Jurkat, Clone E6-1 (cell line): ENCODE measurements around the gene RAB38.
A peak's percentile ranks its signal among the peaks of the same experiment; 100 is the strongest.

Experiments used
- DNase-seq: peaks from one replicate; pipeline ENCODE4 v3.0.0-alpha.2; 2011; ENCODE audit warnings: low read depth, low spot score
- H3K4me3 ChIP-seq: 2 replicates; pipeline ENCODE4 v1.5.1; 2011; ENCODE audit warnings: mild to moderate bottlenecking, low read length, control low read depth, moderate library complexity

RAB38 gene

GRCh38 chr11:88173956-88174355 lies 1.3 kb downstream of the RAB38 start:
- H3K4me3 ChIP-seq = no peak overlapping the region
- no peak for DNase-seq

DNA sequence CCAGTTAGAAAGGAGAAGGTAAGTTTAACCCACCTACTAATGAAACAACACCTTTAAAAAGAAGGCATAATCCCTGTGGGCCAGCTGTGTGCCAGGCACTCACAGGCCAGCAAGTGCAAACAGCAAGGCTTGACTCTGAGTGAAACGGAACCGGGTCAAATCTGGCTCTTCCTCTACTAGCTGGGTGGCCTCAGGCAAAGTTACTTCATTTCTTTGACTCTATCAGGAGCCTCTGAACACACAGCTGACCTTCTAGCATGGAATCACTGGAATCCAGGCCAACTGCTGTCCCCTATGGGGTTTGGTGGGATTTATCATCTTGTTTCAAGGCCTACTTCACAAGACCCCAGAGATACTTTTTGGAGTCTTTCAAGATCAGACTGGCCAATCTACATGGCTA lies 3.3 kb downstream of the RAB38 start:
- no peak overlapping the region for H3K4me3 ChIP-seq
- no peak for DNase-seq

DNA sequence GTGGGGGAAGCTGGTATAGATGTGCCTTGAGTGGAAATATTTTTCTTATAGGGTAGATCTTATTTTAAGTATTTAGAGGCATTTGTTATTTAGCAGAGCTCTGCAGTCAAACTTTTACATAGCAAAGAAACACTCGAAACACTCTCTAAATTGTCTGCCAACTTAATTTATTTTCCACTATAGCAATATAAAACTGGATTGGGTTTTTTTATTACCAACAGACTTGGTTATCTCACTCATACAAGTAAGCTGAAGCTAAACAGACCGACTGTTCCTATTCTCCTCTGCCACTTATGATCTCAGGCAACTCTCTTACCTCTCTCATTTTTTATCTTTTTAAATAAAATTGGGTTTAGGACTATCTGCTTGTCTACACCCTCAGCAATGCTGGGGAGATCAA lies 4.6 kb downstream of the RAB38 start:
- no peak for DNase-seq
- H3K4me3 ChIP-seq = no peak overlapping the region

DNA sequence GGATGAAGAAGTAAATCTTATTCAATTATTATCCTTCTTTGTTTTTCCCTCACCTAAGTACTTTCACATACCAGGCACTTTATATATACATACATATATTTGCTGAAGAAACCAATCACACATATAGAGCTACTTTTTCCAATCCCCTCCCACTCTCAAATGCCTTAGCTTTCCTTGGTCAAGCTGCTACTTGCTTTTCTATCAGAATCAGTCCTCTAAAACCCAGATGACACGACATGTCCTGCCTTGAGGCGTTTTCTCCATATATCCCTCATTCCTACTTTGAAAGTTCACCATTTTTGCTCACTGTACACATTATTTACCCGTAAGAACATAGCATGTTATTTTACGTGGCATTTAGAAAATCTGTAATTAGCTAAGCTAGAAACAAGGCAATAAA lies 5.4 kb downstream of the RAB38 start:
- no peak for DNase-seq
- H3K4me3 ChIP-seq = no peak overlapping the region

DNA sequence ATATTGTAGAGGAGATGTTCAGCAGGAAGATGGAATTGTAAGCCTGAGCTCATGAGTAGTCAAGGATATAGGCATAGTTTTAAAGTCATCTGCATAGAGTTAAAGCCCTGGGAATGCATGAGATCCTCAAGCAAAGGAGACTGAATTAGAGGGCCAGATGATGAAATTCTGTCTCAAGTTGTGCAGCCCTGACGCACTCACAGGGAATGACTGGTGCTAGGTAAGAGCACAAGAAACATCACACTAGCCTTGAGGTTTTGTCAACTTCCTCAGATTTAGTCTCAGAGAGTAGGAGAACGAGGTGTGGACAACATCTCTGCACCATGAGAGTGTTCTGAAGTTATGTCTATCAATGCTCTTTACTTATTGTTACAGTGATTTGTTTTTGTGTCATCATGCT lies 5.8 kb downstream of the RAB38 start:
- no peak for DNase-seq
- H3K4me3 ChIP-seq = no peak overlapping the region

DNA sequence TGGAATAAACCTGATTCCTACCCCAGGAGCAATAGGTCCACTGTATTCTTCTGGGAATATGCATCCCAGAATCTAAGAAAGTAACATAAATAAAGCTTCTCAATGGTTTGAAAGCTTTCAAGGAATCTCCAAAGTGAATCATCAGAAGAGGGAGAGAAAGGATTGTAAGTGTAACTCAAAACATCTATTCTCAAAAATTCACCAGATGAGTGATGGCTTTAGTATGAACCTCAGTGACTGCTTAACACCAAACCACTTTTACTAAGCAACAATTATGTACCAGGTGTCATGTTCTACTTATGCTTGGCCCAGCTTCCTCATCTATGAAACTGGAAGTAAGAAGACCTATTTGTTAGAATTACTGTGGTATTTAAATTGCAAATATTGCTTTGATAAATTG lies 7.4 kb downstream of the RAB38 start:
- DNase-seq = no peak
- H3K4me3 ChIP-seq = no peak overlapping the region

GRCh38 chr11:88164806-88165585 lies 10.2 kb downstream of the RAB38 start:
- DNase-seq = no peak
- H3K4me3 ChIP-seq = no peak overlapping the region

- DNase-seq = peak; percentile 1
- no peak overlapping the region for H3K4me3 ChIP-seq
Measured at GRCh38 chr11:88164320-88164719, 10.9 kb downstream of the RAB38 start.

DNA sequence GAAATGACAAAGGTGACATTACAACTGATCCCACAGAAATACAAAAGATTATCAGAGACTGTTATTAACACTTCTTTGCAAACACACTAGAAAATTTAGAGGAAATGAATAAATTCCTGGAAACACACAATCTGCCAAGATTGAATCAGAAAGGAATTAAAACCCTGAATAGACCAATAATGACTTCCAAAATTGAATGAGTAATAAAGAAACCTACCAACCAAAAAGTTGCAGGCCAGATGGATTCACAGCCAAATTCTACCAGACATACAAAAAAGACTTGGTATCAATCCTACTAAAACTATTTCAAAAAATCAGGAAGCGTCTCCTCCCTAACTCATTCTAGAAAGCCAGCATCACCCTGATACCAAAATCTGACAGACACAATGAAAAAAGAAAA lies 17.2 kb downstream of the RAB38 start:
- no peak overlapping the region for H3K4me3 ChIP-seq
- DNase-seq = no peak

DNA sequence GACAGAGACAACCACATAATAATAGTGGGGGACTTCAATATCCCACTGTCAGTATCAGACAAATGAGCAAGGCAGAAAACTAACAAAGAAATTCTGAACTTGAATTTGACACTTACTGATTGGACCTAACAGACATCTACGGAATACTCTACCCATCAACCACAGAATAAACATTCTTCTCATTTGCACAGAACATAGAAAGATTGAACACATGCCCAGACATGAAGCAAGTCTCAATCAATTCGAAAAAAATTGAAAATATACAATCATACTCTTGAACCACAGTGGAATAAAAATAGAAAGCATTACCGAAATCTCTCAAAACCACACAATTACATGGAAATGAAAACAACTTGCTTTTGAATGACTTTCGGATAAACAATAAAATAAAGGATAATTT lies 17.9 kb downstream of the RAB38 start:
- no peak overlapping the region for H3K4me3 ChIP-seq
- DNase-seq = no peak

GRCh38 chr11:88152381-88152780 lies 22.9 kb downstream of the RAB38 start:
- DNase-seq = no peak
- no peak overlapping the region for H3K4me3 ChIP-seq

DNA sequence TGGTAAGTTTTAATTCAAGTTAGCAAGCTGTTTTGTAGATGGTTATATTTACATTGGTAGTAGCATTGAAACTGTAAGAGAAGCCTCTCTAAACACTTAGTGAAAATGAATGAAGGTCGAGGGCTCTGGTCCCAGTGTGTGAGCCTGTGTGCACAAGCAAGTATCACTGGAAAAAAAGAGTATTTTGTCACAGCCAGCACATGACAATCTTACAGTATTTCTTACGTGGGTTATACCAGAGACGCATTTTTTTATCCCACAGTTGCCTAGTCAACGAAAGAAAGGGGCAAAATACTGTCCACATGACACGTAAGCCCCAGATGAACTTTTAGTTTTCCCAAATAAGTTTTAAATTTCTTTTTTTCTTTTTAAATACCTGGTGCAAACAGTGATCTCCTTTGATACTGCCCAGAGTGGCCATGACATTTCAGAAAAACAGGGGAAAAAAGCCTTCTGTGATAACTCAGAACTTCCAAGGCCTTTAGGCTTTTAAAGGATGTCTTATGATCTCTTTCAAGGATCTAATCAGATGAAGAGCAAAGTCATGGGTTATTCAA lies 23.5 kb downstream of the RAB38 start:
- DNase-seq = no peak
- H3K4me3 ChIP-seq = no peak overlapping the region

- DNase-seq = no peak
- no peak overlapping the region for H3K4me3 ChIP-seq
Measured at GRCh38 chr11:88146106-88146505, 29.1 kb downstream of the RAB38 start.

- H3K4me3 ChIP-seq = no peak overlapping the region
- DNase-seq = no peak
Measured at GRCh38 chr11:88139865-88140264, 35.4 kb downstream of the RAB38 start.

DNA sequence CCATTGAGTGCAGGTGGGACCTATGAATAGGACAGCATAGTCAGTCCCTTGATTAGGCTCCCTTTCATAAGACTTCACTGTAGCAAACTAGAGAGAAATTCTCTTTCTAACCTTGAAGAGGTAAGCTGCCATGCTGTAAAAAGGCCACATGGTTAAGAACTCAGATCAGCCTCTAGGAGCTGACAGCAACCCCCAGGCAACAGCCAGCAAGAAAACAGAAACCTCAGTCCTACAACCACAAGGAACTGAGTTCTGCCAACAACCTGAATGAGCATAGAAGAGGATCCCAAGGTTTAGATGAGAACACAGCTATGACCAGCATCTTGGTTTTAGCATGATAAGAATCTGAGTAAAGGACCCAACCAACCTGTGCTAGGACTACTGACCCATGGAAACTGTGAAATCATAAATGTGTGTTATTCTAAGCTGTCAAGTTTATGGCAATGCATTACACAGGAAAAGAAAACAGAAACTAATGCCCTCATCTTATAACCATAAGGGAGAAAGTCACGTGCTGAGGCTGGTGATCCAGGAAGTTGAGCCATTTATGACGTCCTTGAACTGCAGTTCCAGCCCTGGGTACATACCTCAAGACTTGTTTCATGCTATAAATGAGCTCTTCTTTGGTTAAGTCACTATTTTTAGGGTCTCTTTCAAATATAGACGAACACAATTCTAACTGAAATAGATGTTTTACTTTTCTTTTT lies 43.3 kb downstream of the RAB38 start:
- no peak overlapping the region for H3K4me3 ChIP-seq

GRCh38 chr11:88122956-88123355 lies 52.3 kb downstream of the RAB38 start:
- H3K4me3 ChIP-seq = no peak overlapping the region
- no peak for DNase-seq

More for the DNA sequence above, 43.3 kb downstream of the RAB38 start:
- no peak for DNase-seq

DNA sequence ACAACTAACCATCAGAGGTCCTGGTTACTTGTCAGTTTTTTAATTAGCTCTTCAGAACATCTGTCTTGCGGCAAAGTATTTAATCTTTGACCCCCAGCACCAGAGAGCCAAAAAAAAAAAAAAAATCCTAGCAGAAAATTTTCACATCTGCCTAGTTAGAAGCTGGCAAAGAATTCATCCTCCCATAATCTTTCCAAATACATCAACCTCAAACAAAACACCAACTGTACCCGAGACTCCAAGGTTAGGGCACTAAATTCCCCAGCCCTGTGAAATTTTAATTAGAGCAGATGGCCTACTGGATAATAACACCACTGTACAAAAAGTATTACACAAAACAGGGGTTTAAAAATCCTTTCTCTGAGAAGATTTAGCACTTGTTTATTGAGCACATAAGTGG lies 55.7 kb downstream of the RAB38 start:
- H3K4me3 ChIP-seq = no peak overlapping the region
- no peak for DNase-seq

- no peak for DNase-seq
Measured at GRCh38 chr11:88117281-88117858, 57.9 kb downstream of the RAB38 start.

DNA sequence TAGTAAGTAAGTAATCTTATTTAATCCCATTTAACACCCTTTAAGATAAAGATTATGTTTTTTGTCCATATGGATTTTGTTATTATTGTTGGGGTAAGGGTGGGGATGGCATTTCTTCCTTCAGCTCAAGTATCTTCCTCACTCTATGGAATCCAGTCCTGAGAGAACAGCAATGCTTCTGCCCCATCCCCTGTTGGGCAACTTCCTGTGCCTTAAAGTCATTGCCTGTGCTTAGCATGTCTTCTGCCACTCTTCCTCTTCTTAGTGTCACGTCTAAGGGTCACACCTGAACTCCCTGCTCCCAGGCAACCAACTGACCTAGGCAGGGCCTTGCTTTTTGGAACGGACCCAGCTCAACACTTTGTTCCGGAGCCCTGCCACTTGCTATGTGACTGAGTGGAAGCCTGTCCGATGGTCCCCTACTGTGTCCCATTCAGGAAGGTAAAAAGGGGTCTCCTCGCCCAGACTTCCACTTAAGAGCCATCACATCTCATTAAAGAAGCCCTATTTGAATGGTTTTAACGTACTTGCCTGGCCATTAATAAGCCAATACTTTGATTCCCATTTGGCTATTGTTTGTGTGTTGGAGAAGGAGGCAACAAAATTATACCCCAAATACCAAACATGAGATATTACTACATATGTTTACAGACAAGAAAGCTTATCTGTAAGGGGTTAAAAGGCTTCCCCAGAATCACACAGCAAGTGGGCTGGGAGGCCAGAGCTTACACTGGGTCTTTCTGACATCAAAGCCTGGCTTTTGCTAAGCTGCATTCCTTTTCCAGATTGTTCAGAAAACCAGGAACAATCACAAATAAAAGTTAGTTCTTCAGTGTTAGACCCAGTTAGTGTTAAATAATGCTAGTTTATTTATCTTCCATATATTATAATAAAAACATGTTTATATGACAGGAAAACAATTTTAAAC lies 59.2 kb downstream of the RAB38 start:
- H3K4me3 ChIP-seq = no peak overlapping the region
- no peak for DNase-seq

More at GRCh38 chr11:88117281-88117858, 57.9 kb downstream of the RAB38 start:
- no peak overlapping the region for H3K4me3 ChIP-seq
